Measurements from ENCODE around the gene PPP2R1B.
"Not testable (repeated sequence)": the region's sequence is repeated elsewhere in the genome, so short reads cannot be mapped to it uniquely, and the experiment has no call there.

PPP2R1B gene

DNA sequence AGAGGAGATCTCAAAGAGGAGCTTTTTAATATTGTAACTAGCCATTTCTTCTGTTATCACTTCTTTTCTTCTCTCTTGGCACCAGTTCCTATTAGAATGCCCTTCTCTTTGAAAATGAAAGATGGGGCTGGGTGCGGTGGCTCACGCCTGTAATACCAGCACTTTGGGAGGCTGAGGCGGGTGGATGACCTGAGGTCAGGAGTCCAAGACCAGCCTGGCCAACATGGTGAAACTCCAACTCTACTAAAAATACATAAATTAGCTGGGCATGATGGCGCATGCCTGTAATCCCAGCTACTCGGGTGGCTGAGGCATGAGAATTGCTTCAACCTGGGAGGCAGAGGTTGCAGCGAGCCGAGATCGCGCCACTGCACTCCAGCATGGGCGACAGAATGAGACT lies 18.1 kb upstream of the PPP2R1B start:
- not testable (repeated sequence) for DNase-seq (ENCODE audit: low read depth in 2 of 2)

DNA sequence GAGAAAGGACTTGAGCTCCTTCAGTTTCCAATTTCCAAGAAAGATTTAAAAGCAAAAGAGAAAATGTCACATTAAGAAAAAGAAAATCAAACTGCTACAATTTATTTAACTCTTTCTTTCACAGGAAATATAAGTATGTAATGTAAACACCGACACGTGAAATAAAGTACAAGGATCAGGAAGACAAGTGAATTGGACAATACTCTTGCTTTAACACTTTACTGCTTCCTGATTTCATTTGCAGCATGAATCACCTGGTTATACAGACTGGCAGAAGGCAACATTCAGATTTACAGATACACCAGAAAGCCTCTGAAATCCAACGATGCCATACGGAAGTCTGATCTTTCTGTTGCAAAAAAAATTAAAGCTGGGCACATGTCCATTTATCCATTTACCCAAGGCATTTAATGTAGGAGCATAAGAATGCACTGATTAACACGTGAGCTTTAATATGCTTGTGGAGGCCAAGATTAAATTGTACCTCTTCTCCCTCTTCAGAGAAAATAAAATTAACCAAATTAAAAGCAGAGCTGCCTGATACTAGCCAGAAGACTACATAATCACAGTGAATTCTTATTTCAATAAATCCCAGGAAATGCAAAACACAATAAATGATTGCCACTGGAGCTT lies 16.0 kb upstream of the PPP2R1B start:
- DNase-seq (ENCODE audit: low read depth in 2 of 2), result no peak

DNA sequence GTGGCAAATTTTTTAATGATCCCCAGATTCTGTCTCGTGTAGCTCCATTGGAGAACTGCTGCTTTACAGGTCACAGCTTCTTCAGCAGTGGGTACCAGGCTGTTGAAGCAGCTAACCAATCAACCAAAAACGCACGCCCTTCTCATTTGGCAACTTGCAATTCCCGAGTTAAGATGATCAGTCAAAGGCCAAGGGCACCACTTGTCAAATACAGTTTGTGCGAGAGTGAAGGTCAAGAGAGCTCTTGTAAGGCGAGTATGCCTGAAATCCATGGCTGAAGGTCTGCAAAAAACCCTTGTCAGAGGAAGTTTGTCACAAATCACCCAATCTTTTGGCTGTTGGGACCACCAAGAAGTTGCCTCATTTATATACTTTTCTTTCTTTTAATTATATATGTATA lies 12.9 kb upstream of the PPP2R1B start:
- no peak for DNase-seq (ENCODE audit: low read depth in 2 of 2)

DNA sequence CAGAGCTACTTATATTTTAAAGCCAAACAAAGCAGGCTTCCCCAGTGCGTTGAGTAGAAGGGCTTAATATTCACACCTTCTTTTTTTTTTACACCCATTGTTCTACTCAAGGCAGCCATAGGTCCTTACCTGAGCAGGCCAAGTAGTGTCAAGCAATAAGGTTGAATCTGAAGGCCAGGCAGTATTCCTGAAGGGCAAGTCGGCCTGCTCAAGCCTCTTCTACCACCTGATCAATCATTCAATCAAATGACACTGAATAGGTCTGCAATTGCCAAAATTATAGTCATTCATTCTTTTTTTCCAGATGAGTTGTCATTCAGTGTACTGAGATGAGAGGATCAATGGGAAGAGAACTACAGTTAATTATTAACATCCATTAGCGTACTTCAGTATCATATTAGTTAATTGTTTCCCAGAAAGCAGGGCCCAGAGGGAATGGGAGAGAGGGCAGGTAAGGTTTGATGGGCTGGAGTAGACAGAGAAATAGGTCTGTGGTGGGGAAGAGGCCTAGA lies 11.9 kb upstream of the PPP2R1B start:
- DNase-seq (ENCODE audit: low read depth in 2 of 2), result no peak

DNA sequence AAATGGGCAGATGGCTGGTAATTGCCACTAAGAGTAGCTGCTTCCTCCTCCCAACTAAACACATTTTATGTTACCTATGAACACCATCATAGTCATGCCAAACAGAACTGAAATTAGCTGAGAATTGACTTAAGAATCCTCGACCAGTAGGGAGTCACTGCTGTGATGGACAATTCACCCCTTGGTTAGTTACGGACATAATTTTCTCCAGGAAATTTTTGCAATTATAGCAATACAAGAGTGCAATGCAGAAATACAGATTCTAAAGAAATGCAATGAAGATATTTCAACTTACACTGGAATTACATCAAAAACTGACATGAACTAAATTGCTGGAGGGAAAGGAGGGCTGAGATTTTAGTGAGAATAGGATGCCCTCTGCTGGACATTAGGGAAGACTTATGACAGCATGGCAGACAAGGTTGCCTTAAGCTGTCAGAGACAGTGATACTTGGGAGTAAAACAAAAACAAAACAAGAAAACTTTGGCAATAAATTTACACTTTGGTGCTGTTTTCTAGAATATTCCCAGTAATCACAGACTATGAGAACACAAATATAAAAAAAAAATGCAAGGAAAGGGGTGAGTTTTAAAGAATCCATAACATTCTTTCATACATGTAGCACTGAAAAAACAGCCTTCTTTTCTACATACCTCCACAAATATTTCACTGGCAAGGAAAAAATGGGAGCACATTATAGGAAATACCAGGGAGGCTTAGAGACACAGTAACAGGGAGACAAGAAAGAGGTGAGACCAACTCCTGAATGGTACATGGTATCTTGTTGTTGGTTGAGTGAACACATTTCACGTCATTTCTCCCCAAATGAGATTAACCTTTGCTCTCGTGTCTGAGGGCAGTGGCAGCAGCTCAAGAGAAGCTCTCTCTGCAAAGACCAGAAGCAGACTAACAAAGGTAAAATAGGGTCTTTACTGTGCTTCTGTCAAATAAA lies 11.2 kb upstream of the PPP2R1B start:
- DNase-seq (ENCODE audit: low read depth in 2 of 2), result no peak

DNA sequence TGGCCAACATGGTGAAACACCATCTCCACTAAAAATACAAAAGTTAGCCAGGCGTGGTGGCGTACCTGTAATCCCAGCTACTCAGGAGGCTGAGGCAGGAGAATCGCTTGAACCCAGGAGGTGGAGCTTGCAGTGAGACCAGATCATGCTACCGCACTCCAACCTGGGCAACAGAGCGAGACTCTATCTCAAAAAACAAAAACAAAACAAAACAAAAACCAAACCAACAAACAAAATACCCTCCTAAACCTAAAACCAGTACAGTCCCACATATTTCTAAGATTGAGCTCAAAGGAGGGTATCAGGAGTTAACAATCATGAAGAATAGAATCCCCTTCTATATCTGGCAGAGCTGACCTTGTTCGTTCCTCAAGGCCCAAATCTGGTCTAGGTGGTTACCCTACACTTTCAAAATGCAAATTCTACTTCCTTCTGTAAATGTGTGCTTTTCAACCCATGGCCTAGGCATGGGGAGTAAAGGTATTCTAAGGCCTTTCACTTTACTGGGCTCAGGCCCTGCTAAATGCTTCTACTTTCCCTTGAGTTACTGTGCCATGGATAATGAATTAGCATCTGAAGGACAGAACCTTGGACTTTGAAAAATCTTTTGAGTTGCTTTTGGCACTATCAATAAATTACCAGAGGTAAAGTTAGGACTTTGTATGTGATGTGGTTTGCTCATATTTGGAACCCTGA lies 10.4 kb upstream of the PPP2R1B start:
- DNase-seq (ENCODE audit: low read depth in 2 of 2), result no peak

DNA sequence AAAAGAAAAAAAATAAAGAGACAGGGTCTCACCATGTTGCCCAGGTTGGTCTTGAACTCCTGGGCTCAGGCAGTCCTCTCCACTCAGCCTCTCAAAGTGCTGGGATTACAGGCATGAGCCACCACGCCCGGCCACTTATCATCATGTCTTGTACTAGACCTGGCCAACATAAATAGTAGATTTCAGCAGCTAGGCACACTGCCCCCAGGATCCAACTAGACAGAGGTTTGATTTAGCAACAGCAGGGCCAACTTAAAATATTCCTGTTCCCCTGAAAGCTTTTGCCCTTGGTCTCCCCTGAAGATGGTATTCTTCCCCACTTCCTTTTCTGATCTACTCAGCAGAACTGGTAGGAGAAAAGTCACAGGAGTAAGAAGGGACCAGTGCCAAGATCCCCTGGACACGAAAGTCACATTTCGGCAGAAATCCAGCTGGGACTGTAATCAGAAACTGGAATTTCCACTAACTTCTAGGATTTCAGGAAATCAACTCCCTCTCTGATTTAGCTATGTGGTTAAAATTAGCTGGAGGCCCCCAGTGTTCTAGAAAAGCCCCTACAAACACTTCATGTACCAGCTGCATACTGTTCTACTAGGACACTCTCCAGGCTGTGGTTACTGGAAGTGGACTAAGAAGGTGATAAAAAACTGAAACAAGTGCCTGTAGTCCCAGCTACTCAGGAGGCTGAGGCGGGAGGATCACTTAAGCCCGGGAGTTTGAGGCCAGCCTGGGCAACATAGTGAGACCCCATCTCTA lies 8.9 kb upstream of the PPP2R1B start:
- no peak for DNase-seq (ENCODE audit: low read depth in 2 of 2)

DNA sequence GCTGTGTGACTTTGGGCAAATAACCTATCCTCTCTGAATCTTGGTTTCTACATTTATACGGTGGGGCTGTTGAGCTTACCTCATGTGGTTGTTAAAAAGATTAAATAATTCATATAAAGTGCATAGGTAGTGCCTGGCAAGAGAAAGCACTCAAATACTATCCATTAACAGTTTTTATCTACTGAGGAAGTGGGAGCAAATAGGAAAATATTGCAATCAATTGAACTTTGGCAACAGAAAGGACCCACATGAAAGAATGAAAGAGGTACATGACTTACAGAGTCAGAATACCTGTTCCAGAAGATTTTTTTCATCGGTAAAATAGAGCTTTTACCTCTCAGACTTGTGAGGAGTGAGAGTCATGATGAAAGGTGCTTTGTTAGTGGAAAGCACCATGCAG lies 6.3 kb upstream of the PPP2R1B start:
- no peak for DNase-seq (ENCODE audit: low read depth in 2 of 2)

DNA sequence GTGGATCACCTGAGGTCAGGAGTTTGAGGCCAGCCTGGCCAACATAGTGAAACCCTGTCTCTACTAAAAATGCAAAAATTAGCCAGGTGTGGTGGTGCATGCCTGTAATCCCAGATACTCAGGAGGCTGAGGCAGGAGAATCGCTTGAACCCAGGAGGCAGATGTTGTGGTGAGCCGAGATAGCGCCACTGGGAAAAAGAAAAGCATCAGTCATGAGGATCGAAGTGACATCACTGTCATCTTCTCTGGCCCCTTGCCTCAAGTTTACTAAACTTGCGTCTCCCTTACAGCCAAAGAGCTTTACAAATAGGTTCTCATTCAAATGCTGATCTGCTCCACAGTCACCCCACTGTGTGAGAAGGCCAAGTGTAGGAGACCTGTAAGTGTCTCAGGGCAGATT lies 5.0 kb upstream of the PPP2R1B start:
- DNase-seq (ENCODE audit: low read depth in 2 of 2), result not testable (repeated sequence)

DNA sequence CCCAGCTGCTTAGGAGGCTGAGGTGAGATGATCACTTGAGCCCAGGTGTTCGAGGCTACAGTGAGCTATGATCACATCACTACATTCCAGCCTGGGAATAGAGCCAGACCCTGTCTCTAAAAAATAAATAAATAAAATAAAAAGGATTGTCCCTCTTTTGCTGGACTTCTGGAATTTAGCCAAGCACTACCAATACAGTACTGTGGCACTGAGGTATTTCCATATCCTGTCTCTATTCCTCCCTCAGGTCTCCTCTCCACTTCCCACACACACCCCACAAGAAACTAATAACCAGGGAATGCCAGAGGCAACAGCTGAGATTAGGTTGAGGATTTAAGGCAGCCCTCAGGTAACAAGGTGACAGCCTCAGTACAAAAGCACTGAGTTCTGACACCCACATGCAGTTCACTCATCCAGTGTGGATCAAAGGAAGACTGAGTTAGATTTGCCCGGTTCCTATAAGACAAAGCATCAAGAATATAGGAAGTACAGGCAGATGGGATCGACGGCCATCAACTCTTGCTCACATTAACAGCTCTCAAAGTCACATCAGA lies 4.5 kb upstream of the PPP2R1B start:
- DNase-seq (ENCODE audit: low read depth in 2 of 2), result no peak

DNA sequence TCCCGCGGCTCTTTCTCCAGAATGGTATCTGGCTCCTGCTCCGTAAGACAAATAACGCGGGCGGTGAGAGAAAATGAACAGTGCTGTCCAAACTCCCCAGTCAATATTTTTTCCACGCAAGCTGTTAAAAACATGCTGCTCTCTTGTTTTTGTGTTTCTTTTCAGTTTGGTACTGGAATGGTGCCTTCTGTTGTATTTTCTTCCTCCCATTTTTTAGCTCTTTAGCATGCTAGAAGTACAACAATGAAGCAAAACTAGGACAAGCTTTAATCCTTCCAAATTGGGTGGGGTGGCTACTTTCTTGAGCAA lies 599 bp upstream of the PPP2R1B start:
- DNase-seq (ENCODE audit: low read depth in 2 of 2), result no peak

DNA sequence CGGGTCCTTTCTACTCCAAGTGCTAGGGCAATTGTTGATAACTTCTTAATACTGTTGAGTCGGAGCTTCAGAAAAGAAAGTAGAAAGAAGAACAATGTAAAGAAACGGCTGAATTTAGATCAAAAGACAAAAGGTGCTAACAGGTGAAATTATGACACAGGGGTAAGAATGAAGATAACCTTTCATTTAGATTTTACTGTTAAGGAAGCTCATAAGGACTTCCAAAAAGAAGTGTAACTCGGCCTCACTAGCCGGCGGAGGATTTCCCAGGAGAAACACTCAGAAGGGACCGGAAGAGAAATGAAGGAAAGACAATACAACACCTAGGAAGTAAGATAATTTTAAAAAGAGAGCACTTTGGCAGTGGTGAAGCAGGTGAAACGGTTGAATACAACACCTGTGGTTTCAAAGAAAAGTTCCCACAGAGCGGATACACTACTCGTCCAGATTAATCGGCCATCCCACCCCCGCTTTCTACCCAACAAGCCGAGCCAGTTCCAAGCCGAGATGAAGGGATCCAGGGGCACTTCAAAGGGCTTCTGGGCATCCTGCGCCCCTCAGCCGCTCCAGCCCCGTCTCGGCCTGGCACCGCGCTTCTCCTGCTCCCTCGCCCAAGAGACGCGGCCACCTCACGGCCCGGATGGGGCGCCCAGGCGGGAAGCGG lies 737 bp downstream of the PPP2R1B start:
- DNase-seq (ENCODE audit: low read depth in 2 of 2), result no peak

DNA sequence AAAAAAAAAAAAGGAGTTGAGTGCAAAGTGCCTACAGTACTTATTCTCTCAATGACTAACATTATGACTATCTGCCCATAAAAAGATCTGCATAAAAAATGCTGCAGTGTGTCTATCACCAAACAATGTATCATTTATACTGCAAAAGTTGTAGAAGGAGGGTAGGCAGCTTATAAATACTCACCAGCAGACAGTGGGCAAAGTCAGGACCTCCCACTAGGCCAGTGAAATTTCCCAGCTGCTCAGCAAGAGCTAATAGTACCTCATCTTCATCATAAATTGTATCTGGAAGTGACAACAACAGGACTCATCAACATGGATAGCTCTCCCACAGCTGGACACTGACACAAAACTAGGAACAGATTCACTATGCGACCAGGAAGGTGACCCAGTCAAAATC lies 1.6 kb downstream of the PPP2R1B start:
- no peak for DNase-seq (ENCODE audit: low read depth in 2 of 2)

DNA sequence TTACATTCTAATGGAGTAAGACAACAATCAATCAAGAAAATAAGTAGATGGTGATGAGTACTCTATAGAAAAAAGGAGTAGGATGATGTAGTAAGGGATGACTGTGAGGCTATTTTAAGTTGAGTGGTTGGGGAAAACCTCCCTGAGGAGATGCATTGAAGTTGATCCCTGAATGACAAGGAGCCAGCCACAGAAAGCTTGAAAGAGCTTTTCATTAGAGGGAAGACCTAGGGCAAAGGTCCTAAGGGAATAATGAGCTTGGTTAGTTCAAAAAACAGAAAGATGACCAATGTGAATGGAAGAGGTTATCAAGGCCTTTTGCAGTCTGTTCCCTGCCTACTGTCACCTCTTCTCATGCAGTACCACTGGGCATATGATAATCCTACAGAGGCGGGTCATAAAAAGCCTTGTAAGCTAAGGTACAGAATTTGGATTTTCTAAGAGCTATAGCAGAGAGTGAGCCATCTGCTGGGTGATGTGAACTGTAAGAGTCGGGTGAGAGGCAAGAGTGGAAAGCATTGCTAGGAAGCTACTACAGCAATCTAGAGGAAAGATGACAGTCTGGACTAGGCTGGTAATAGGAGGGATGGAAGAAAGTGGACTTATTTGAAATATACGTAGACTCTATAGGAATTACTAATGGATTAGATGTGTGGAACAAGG lies 3.1 kb downstream of the PPP2R1B start:
- DNase-seq (ENCODE audit: low read depth in 2 of 2), result no peak

DNA sequence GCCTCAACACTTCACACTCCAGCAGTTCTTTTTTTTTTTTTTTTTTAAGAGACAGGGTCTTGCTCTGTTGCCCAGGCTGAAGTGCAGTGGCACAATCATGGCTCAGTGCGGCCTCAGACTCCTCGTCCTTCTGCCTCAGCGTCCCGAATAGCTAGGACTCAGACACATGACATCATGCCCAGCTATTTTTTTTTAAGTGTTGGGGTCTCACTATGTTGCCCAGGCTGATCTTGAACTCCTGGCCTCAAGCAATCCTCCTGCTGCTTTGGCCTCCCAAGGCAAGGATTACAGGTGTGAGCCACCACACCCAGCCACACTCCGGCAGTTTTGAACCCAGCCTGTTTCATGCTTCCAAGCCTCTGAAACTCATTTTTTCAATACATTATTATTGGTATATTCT lies 3.7 kb downstream of the PPP2R1B start:
- DNase-seq (ENCODE audit: low read depth in 2 of 2), result no peak

DNA sequence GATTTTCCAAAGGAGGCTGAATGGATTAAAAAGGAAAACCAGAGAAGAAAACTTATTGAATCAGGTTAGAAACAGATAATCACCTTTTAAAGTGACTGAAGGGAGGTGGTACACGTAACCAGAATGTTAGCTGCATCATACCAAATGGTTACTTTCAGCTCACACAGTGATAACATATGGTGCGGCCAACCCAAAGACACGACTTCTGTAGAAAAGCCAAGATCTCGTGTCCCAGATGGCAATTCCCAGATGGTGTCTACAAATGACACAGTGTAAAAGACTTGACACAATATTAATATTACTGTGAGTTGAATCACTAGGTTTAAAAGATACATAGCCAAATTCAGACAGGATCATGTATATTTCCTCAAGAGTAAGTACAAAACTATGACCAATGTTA lies 5.2 kb downstream of the PPP2R1B start:
- DNase-seq (ENCODE audit: low read depth in 2 of 2), result no peak

DNA sequence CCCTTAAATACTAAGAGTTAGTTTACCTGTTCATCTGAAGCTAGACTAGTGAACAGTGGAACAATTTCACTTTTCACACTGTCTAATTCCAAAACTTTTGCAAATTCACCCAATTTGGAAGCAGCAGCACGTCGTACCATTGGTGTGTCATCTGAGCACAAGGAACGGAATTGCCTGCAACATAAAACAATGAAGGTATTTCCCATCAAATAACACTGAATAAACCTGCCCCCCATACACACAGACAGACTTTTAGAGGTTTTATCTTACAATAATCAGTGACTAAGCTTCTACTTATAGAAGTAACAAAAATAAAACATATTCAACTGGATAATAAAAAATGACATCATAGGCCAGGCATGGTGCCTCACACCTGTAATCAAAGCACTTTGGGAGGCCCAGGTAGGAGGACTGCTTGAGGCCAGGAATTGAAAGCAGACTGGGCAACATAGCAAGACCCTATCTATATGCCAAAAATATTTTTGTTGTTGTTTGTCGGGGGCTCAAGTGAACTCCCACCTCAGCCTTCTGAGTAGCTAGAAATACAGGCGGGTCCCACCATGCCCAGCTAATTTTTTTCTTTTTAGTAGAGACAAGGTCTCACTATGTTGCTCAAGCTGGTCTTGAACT lies 6.3 kb downstream of the PPP2R1B start:
- no peak for DNase-seq (ENCODE audit: low read depth in 2 of 2)

DNA sequence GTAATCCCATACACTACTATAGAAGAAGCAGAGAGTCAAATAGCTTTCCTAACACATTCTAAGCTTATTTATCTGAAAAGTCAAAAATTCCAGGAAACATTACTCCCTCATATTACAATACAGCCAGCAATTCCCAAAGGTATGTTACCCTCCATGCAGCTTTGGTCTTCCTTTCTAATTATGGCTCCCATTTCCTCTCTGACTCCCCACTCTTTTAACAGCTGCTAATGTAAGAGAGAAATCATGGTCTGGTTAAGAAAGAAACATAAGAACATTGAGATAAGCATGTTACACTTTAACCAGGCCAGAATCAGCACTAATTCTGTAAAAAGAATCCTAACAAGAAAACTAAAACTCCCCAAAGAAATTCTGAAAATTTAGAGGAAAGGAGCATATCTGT lies 6.8 kb downstream of the PPP2R1B start:
- no peak for DNase-seq (ENCODE audit: low read depth in 2 of 2)

DNA sequence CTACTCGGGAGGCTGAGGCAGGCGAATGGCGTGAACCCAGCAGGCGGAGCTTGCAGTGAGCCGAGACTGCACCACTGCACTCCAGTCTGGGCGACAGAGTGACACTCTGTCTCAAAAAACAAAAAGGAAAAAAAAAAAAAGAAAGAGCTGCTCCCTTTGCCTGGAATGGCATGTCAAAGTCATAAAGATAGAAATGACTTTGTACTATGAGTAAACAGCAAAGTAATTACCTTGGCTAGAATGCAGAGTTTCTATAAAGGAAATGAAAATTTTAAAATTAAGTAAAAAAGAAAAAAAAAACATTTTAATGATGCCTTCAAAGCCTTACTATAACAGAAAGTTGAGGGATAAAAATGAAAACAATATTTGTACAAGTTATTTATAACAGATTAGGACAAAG lies 10.1 kb downstream of the PPP2R1B start:
- no peak for DNase-seq (ENCODE audit: low read depth in 2 of 2)

DNA sequence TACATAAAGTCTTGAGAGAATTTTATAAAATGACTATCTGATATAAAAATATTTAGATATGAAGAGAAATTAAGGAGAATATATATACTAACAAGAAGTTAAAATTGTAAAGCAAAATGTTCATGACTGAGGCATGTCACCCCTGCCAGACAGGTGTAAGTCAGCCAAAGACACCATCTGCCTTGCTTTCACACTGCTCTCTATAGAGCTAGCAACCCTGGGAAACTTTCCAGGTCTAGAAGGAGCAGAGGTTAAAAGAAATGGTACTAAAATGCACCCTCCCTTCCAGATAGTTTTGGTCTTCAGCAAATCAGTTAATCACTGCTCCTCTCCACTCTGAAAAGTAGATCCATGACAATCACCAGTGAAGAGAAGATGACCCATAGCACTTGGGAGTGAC lies 16.5 kb downstream of the PPP2R1B start:
- no peak for DNase-seq (ENCODE audit: low read depth in 2 of 2)

Data from stimulated activated CD4-positive, alpha-beta T cell treated with anti-CD3 and anti-CD28 coated beads, Interleukin-12 subunit alpha, Interleukin-12 subunit beta, amount 100 ng/mL, for 24 hours (primary cell).